HCT116 (cell line): ENCODE results near the gene TLE4. TPM values are rescaled to one million over a fixed set of nuclear protein-coding genes. Genes with fewer than 3 reads are reported as not detected.

Source experiments
- ATAC-seq: fragments of 200-7000 bp; cut with Tn5 transposase; 2 replicates; pipeline ENCODE4 v1.9.1; 2020; ENCODE audit warnings: mild to moderate bottlenecking, moderate library complexity
- BruUV-seq: library from RNA; stranded (reverse); fragments of 400-500 nt; replicated peaks from 2 replicates; lab custom pipeline; 2021; lab: Mats Ljungman, UMichigan
- CTCF ChIA-PET: fragments of 300-600 bp; sonication (Branson Sonifier 250); formaldehyde crosslinking; loops from one replicate; lab custom pipeline; 2021; ENCODE audit warnings: antibody characterized with exemption; lab: Charles Lee
- POLR2A ChIA-PET: fragments of 300-600, 350-600 bp; sonication (Branson Sonifier 250); formaldehyde crosslinking; loops from one replicate; lab custom pipeline; 2021; ENCODE audit warnings: antibody characterized with exemption; lab: Charles Lee
- RAD21 ChIA-PET, 2 experiments: fragments of 300-600 bp; sonication (Branson Sonifier 250); formaldehyde crosslinking; loops; one replicate each; lab custom pipeline; 2023; ENCODE audit warnings: low total read pairs in 2 of 2; ENCODE audit not compliant: uncharacterized antibody in 2 of 2, unreplicated experiment in 2 of 2, low non-redundant PET in 1 of 2; lab: Charles Lee
- DNase-seq: peaks from one replicate; pipeline ENCODE4 v3.0.0-alpha.2; 2010; ENCODE audit warnings: low read depth, low spot score
- H2AFZ ChIP-seq: fragments of 200-600 bp; shearing (Covaris generic), sonication (generic); 2 replicates; pipeline ENCODE4 v1.6.1; 2017; ENCODE audit warnings: low read depth, mixed run types, mixed read lengths, antibody characterized with exemption, low read length; ENCODE audit not compliant: poor library complexity, severe bottlenecking
- H3K27ac ChIP-seq: 2 replicates; pipeline ENCODE4 v1.5.1; 2012; ENCODE audit warnings: low read depth, low read length
- H3K27me3 ChIP-seq: fragments of 200-600 bp; sonication (generic); 2 replicates; pipeline ENCODE4 v1.6.1; 2016; ENCODE audit warnings: mixed run types, low read length, mixed read lengths; ENCODE audit not compliant: insufficient read depth
- H3K36me3 ChIP-seq, 2 experiments: fragments of 200-500 bp in 1 of 2; fragments of 200-600 bp in 1 of 2; sonication (Bioruptor generic) in 1 of 2; sonication (generic) in 1 of 2; 2 replicates each; pipeline versions ENCODE4 v1.5.1 to v1.6.1; 2014 to 2016; ENCODE audit warnings: low read length in 2 of 2, inconsistent platforms in 1 of 2, mixed read lengths in 1 of 2, mixed run types in 1 of 2; ENCODE audit not compliant: insufficient read depth in 2 of 2, control insufficient read depth in 1 of 2
- H3K4me1 ChIP-seq, 2 experiments: fragments of 200-600 bp in 1 of 2; sonication (generic) in 1 of 2; 2 replicates each; pipeline versions ENCODE4 v1.5.1 to v1.6.1; 2012 to 2017; ENCODE audit warnings: low read length in 2 of 2, inconsistent platforms in 1 of 2, mild to moderate bottlenecking in 1 of 2, mixed read lengths in 1 of 2, mixed run types in 1 of 2, moderate library complexity in 1 of 2; ENCODE audit not compliant: insufficient read depth in 2 of 2, control insufficient read depth in 1 of 2
- H3K4me2 ChIP-seq: fragments of 200-600 bp; sonication (generic); 2 replicates; pipeline ENCODE4 v1.6.1; 2017; ENCODE audit warnings: mixed run types, low read length, mixed read lengths
- H3K4me3 ChIP-seq, 2 experiments: fragments of 200-600 bp in 1 of 2; sonication (generic) in 1 of 2; replicated peaks in 1 of 2; 2 replicates each; pipeline ENCODE4 v1.5.1; 2011 to 2016; ENCODE audit warnings: low read length in 2 of 2, control low read depth in 1 of 2, low read depth in 1 of 2, mild to moderate bottlenecking in 1 of 2, mixed read lengths in 1 of 2, mixed run types in 1 of 2
- H3K79me2 ChIP-seq: fragments of 200-600 bp; sonication (generic); 2 replicates; pipeline ENCODE4 v1.6.1; 2017; ENCODE audit warnings: mild to moderate bottlenecking, mixed run types, low read length, moderate library complexity, mixed read lengths; ENCODE audit not compliant: insufficient read depth
- H3K9ac ChIP-seq: fragments of 200-600 bp; sonication (generic); 2 replicates; pipeline ENCODE4 v1.6.1; 2016; ENCODE audit warnings: low read length, mixed read lengths
- H3K9me2 ChIP-seq: fragments of 200-600 bp; sonication (generic), shearing (Covaris generic); 2 replicates; pipeline ENCODE4 v1.6.1; 2017; ENCODE audit warnings: mixed run types, mild to moderate bottlenecking, moderate library complexity; ENCODE audit not compliant: insufficient read depth
- H3K9me3 ChIP-seq, 2 experiments: fragments of 200-500 bp in 1 of 2; fragments of 200-600 bp in 1 of 2; sonication (Bioruptor generic) in 1 of 2; sonication (generic) in 1 of 2; 2 replicates each; pipeline ENCODE4 v1.6.1; 2014 to 2017; ENCODE audit warnings: low read length in 2 of 2, mixed read lengths in 2 of 2, inconsistent platforms in 1 of 2, low read depth in 1 of 2, mild to moderate bottlenecking in 1 of 2, mixed run types in 1 of 2, moderate library complexity in 1 of 2; ENCODE audit not compliant: control insufficient read depth in 1 of 2, insufficient read depth in 1 of 2
- H4K20me1 ChIP-seq: fragments of 200-600 bp; sonication (generic), shearing (Covaris generic); 2 replicates; pipeline ENCODE4 v1.6.1; 2017; ENCODE audit warnings: mixed run types, mild to moderate bottlenecking, moderate library complexity; ENCODE audit not compliant: insufficient read depth
- CBX3 ChIP-seq: IDR thresholded peaks from 2 replicates; pipeline ENCODE4 v1.6.1; 2012; ENCODE audit warnings: low read depth
- CTCF ChIP-seq, 3 experiments: fragments of 200-600 bp in 1 of 3; sonication (generic) in 1 of 3; IDR thresholded peaks in 2 of 3; conservative IDR thresholded peaks in 1 of 3; 2 replicates each; pipeline ENCODE4 v1.5.1; 2012 to 2017; ENCODE audit warnings: low read depth in 2 of 3, low read length in 2 of 3, antibody characterized with exemption in 1 of 3, borderline replicate concordance in 1 of 3, control low read depth in 1 of 3, mild to moderate bottlenecking in 1 of 3, mixed read lengths in 1 of 3, mixed run types in 1 of 3, moderate library complexity in 1 of 3; ENCODE audit not compliant: insufficient read depth in 1 of 3
- ELF1 ChIP-seq: IDR thresholded peaks from 2 replicates; pipeline ENCODE4 v1.6.1; 2012; ENCODE audit warnings: low read depth, borderline replicate concordance
- EZH2phosphoT487 ChIP-seq: fragments of 200-600 bp; IDR thresholded peaks from 2 replicates; pipeline ENCODE4 v1.6.1; 2018; ENCODE audit warnings: antibody characterized with exemption, borderline replicate concordance
- FOSL1 ChIP-seq: IDR thresholded peaks from 2 replicates; pipeline ENCODE4 v1.6.1; 2012; ENCODE audit warnings: low read depth
- JUND ChIP-seq: IDR thresholded peaks from 2 replicates; pipeline ENCODE4 v1.6.1; 2012
- POLR2A ChIP-seq: IDR thresholded peaks from 2 replicates; pipeline ENCODE4 v1.7.0; 2011; ENCODE audit warnings: borderline replicate concordance; ENCODE audit not compliant: insufficient read depth, insufficient read length; ENCODE audit errors: extremely low read depth
- POLR2AphosphoS5 ChIP-seq: IDR thresholded peaks from 2 replicates; pipeline ENCODE4 v1.6.1; 2011; ENCODE audit warnings: mild to moderate bottlenecking, low read depth, low read length, moderate library complexity
- RAD21 ChIP-seq: IDR thresholded peaks from 2 replicates; pipeline ENCODE4 v1.6.1; 2012; ENCODE audit warnings: low read depth, mild to moderate bottlenecking
- REST ChIP-seq: IDR thresholded peaks from 2 replicates; pipeline ENCODE4 v1.6.1; 2012; ENCODE audit warnings: low read depth
- SP1 ChIP-seq: IDR thresholded peaks from 2 replicates; pipeline ENCODE4 v1.6.1; 2012; ENCODE audit warnings: low read depth
- SRF ChIP-seq: IDR thresholded peaks from 2 replicates; pipeline ENCODE4 v1.6.1; 2012; ENCODE audit warnings: low read depth
- TCF7L2 ChIP-seq: IDR thresholded peaks from 2 replicates; pipeline ENCODE4 v1.7.0; 2011; ENCODE audit warnings: borderline replicate concordance, inconsistent platforms; ENCODE audit not compliant: insufficient read depth, insufficient read length; ENCODE audit errors: extremely low read depth
- ZBTB33 ChIP-seq: IDR thresholded peaks from 2 replicates; pipeline ENCODE4 v1.6.1; 2011; ENCODE audit warnings: mild to moderate bottlenecking, low read length, moderate library complexity; ENCODE audit not compliant: insufficient replicate concordance; ENCODE audit errors: extremely low read depth
- ZFX ChIP-seq: fragments of 450-650 bp; IDR thresholded peaks from 2 replicates; pipeline ENCODE4 v1.6.1; 2017
- ZNF274 ChIP-seq: fragments of 200-500 bp; sonication (Bioruptor generic); IDR thresholded peaks from 2 replicates; pipeline ENCODE4 v1.6.1; 2014; ENCODE audit warnings: mild to moderate bottlenecking, low read depth, low read length, inconsistent platforms
- intact Hi-C: fragments of 100-400 bp; cut with micrococcal nuclease; formaldehyde crosslinking; loops from 2 replicates; pipeline ENCODE4 v1.10.0; 2022
- total RNA-seq: library from RNA; stranded (reverse); gene quantifications from one replicate; pipeline ENCODE4 v1.2.1, GENCODE V29; 2021; ENCODE audit not compliant: unreplicated experiment
- TF ChIP-seq, protein P1 (sequence below): IDR thresholded peaks from 2 replicates; pipeline ENCODE4 v1.6.1; 2012

The TLE4 gene
- total RNA-seq, 1 experiment from 2014 or later: 0.39 TPM

DNA sequence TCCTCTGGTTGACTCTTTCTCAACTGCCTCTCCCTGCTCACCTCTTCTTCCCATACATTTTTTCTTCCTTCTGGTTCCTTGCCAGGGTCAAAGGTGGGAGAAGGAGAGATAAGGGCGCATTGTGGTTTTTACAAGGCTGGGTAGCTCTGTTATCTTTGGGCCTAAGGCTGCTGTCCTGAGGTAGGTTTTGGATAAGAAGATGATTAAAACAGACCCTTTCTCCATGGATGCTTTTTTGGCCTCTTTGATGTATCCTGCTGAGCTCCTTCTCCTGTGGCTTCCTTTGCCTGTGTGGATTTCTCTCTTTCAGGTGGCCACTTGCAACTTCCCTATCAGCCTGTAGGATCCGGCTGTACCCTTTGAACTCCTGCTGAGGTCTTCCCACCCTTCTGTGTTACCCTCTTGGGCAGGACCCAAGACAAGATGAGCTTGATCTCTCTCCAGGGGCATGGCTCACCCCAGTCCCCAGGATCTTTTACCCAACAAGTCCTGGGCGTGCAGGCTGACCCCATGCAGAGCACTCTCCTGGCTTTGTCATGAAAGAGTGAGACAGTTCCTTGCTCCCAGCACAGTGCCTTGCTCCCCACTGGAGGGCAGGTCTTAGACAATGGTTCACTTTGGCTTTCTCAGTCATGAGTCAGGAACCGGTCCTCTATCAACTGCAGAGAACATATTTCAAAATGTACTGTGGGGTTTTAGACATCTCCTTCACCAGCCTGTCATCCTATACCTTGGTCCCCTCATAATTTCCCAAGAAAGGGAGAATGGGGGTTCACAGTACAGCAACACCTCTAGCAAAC lies 197.9 kb downstream of the TLE4 start:
- Histone ChIP-seq H3K36me3 (no peaks in the 10 kb centered on the region), H3K9me2 (no peaks in the 10 kb centered on the region), H3K9me3 (peaks cover 4 to 26% of the 10 kb centered on the region in 2 experiments; a peak in 2 of 4 replicates), H3K4me3 (no peak overlapping the region), H3K4me1 (no peaks in the 10 kb centered on the region), H2AFZ (no peak overlapping the region), H3K4me2 (no peak overlapping the region), H4K20me1 (no peaks in the 10 kb centered on the region), H3K9ac (no peak overlapping the region), H3K27ac (no peak overlapping the region), H3K79me2 (no peaks in the 10 kb centered on the region), H3K27me3 (no peaks in the 10 kb centered on the region)
- TF ChIP-seq TCF7L2 (no peak), ZNF274 (no peak), JUND (no peak), ELF1 (no peak), EZH2phosphoT487 (no peak), SRF (no peak), CTCF (IDR thresholded peaks at IDR 0.05 in 2 of 3, conservative IDR thresholded peaks at IDR 0.05 in 1 of 3; ENCODE audit: borderline replicate concordance in 1 of 3, insufficient read depth in 1 of 3, low read depth in 2 of 3, low read length in 2 of 3) (no peak), RAD21 (no peak), ZBTB33 (no peak), POLR2A (no peak), POLR2AphosphoS5 (no peak), ZFX (no peak), FOSL1 (no peak), REST (no peak), CBX3 (no peak), SP1 (no peak)
- TF ChIP-seq, protein P1, sequence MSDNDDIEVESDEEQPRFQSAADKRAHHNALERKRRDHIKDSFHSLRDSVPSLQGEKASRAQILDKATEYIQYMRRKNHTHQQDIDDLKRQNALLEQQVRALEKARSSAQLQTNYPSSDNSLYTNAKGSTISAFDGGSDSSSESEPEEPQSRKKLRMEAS: no peak
- ChIA-PET CTCF (no interaction called here), POLR2A (no interaction called here), RAD21 (no interaction called here)
- intact Hi-C loops: no loop called here
- no TSS peak for BruUV-seq
- ATAC-seq (no peak), DNase-seq (no peak)
